GM11168 (cell line): ENCODE data around the gene ARHGEF4.

ENCODE experiments used
- in situ Hi-C: fragments of 300-500 bp; cut with MboI; formaldehyde crosslinking; loops from one replicate; pipeline ENCODE4 v1.12.0; 2022; ENCODE audit warnings: low sequenced_read_pairs; ENCODE audit not compliant: unreplicated experiment

ARHGEF4 gene

DNA sequence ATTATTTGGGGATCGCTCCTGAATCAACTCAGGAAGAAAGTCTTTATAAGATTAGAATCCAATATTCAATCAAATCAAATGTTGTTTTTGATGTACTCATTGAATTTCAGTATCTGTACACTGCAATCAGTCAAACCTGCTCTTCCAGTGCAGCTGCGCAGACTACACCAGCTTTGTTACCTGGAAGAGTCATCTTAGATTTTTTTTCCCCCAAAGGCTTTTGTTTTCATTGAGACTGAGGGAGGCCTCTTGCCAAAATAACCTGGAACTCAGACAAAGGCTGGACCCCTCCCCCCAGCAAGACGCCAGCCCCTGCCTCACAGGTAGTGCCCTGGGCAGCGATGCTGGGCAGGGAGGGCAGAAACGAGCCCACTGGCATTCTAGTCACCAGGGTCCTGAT lies 74.8 kb downstream of the ARHGEF4 start:
- in situ Hi-C loops: no loop called here

DNA sequence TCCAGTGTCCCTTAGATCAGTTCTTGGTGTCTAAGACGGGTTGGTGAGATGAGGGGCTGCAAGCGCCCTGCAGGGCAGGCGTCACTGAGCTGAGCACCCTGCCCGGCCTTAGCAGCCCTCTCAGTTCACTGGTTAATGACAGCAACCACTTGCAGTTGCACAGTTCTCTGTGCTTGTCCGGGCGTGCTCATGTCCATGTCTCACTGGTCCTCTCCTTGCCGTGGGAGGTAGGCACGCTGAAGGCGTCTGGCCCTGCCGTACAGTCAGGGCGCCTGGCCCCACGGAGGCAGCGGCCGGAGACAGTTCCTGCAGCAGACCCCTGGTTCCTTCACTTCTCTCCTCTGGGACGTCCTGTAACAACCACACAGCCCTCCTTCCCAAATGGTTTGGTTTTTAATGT lies 75.3 kb downstream of the ARHGEF4 start:
- in situ Hi-C loops: no loop called here

DNA sequence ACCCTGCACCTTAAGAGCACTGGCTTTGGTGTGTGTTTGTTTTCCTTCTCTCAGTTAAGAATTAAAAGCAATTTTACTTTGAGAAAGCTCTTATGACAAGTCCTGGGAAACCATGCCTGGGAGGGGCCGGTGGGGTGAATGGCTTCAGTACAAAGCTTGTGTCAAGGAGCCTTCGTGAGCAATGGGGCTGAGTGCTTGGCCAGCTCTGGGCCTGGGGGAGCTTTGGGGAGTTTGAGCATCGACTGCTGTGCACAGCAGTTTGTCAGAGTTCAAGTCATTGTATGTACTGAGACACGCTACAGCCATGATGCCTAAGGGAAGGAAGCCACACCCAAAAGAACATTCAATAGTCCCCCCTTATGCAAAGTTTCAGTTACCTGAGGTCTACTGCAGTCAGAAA lies 75.8 kb downstream of the ARHGEF4 start:
- in situ Hi-C loops: no loop called here

DNA sequence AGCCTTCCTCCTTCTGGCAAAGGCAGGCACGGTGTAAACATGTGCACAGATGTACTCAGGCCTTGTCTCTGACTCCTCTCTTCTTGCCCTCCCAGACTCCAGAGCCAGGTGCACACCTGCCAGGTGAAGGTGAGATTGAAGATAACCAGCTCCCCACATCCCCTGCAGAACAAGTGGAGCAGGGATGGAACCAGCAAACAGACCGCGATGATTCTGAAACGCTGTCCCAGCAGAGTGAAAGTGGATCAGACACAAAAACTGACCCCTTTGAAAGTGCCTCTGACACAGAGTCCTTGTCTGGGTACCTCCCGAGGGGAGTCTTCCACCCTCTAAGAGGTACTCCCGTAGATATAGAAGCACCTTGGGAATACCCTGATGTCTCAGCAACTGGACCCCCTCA lies 77.2 kb downstream of the ARHGEF4 start:
- in situ Hi-C loops: no loop called here

DNA sequence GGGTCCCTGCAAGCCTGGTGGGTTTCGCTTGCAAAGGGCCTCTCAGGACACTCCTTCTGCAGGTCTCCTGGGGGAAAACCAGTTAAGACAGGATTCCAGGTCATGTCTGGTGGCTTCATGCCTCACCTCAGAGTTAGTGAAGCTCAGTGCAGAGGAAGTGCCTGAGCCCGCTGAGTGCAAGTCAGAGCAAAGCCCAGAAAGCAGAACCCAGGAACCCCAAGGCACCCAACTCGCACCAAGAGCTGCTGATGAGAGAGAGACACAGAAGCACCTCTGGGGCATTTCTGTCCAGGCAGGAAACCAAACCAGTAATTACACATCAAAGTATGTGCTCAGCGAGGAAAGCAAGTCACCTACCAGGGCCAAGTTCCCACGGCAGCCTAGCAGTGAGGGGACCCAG lies 78.4 kb downstream of the ARHGEF4 start:
- in situ Hi-C loops: no loop called here

DNA sequence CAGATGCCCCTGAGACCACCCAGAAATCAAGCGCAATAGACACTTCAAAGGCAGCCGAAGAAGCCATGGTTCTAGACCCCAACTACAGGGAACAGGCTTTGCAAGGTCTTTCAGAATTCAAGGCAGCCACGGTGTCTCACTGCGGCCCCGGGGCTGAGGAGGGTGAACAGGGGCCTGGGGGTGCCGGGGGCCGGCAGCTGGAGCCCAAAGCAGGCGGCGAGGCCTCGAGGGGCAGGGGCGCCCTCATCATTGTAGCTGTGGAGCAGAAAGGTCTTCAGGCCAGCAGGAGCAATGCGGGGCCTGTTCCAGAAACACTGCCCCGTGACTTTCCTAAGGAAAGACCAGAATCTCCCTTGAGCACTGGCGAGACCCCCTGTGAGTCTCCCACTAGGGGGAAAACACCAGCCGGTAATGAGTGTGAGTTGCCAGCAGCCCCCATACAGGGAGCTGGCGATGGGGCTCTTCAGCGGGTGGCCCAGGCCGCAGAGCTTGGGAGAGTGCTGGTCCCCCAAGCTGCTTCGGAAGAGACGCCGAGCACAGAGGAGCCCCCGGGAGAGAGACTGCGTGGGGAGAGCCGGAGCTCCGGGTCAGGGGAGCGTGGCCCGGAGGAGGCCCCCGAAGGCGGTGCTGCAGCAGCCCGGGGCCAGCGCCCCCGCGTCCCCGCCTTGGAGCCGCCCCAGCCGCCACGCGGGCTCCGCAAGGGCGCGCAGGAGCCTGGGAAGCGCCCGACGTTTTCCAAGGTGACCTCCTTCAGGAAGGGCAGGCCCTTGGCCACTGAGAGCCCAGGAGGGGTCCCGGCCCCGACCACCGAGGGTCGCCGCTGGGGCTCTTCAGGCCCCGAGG lies 79.1 kb downstream of the ARHGEF4 start:
- in situ Hi-C loops: no loop called here

DNA sequence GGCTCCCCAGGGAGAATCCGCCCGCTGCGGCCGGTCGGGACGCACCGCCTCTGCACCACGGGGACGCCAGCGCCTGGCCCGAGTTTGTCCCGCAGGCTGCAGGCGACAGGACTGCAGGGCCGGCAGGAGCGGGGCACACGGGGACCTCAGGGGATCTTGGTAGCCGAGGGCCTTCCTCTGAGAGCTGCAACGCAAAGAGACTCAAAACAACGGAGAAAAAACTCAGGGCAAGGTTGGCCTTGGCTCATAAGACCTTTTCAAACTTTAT lies 79.7 kb downstream of the ARHGEF4 start:
- in situ Hi-C loops: no loop called here

DNA sequence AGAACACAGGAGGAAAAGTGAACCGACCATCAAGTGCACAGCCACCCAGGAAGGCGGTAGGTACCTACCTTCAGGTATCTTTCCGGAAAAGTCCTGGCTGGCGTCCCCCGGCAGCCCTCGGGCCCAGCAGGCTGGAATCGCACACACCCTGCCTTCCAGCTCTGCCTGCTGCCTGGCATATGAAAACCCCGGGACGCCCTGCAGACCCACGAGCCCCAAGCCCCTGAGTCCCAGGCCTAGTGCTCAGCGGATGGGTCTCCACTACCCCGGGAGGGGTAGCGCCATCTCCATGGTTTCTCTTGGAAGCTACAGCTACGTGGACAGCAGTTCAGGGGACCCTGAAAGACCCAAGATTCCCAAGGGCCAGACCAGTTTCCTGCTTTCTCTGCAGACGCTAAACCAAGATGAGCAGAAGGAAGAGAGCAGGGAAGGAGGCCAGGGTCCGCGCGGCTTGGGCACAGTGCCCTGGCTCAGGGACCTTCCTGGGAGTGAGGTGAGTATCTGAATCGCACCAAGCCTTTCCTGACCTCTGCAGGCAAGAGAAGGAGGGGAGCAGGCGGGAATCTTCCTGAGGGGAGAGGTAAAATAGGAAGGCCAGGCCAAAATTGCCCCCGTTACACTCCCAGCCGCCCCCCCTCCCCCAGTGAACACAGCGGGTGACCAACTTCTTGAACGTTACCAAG lies 80.4 kb downstream of the ARHGEF4 start:
- in situ Hi-C loops: no loop called here

DNA sequence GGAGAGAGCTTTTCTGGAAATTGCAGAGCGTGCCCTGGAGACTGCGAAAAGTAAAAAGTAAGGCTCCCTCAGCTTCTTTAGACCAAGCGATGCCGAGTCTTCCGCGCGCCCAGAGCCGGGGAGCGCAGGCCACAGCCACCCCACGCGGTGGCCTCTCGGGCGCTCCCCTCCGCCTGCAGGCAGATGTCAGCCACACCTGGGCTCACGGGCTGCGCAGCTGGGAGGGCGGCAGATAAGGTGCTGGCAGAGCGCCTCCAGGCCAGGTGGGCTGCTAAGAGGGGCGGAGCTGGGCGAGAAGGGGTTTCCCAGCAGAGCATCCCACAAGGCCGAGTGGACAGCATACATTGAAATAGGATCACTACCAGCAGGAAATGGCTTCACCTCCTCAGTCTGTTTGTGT lies 81.7 kb downstream of the ARHGEF4 start:
- in situ Hi-C loops: no loop called here

DNA sequence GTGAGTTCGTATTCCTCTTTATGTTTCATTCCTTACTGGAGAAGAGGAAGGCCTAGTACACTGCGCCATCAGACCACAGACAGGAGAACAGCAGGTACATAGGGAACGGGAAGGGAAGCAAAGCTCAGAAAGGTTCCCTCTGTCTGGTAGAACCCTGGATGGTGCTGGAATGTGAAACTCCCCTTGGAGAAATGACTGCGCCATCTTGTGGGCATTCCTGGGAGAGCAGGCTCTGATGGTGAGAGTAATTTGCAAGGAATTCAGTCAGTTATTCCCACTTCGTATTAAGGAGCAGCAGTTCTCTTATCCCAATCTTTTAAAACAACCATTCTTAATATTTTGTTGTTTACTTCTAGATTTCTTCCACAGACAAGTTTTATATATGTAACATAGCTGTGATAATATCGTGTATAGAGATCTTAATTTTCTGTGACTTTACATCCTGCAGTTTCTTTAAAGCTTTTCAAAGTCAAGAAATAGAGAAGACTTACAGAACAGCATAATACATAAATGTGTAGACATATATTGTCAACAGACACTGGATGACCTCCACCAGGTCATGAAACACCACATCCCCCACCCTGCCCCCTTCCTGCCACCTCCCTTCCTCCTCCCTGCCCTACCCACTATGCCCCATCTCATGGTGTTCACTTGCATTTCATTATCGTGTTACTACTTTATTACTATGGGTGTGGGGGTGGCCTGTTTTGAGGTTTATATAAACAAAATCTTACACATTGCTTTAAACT lies 83.9 kb downstream of the ARHGEF4 start:
- in situ Hi-C loops: no loop called here

DNA sequence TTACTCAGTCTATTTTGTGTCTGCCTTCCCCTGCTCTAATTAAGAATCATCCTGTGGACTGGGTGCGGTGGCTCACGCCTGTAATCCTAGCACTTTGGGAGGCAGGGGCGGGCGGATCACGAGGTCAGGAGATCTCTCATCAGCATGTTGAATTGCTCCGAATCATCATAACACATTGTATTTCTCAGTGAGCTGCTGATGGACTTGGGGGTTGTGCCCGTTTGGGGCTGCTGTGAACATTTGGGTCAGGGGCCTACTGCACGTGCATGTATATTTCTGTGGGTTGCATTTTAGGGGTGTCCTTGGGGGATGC lies 84.4 kb downstream of the ARHGEF4 start:
- in situ Hi-C loops: no loop called here

DNA sequence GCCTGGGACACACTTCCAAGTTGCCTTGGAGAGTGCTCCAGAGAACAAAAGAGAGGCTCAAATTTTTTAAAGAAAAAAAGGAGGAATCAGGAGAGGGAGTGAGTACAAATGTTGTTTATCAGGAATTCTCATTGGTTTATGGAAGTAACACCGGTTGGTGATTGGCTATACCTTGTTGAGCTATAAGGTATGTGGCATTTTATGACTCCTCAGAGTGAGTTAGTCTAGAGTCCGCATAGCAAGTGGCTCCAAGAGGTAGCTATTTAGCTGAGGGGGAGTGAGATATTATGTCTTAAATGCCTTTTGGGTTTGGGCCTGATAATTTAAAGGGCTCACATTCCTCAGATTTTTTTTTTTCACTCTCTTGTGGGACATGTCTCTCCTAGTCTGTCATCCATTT lies 85.7 kb downstream of the ARHGEF4 start:
- in situ Hi-C loops: no loop called here

DNA sequence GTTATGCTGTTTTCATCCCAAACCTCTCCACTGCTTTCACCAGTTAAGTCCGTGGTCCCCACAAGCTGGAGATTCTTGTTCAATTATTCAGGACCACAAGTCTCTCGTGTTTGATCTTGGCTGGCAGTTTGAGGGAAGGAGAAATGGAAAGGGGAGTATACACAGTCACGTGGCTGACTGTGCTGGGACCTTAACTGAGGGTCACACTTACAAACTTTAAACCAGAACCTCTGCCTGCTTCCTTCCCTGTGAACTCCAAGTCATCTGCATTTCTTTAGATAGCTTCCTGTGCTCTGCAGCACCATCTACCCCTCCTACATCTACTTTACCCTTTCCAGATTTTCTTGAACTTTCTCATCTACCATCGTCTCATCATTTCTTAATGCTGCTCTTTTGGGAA lies 91.7 kb downstream of the ARHGEF4 start:
- in situ Hi-C loops: no loop called here

DNA sequence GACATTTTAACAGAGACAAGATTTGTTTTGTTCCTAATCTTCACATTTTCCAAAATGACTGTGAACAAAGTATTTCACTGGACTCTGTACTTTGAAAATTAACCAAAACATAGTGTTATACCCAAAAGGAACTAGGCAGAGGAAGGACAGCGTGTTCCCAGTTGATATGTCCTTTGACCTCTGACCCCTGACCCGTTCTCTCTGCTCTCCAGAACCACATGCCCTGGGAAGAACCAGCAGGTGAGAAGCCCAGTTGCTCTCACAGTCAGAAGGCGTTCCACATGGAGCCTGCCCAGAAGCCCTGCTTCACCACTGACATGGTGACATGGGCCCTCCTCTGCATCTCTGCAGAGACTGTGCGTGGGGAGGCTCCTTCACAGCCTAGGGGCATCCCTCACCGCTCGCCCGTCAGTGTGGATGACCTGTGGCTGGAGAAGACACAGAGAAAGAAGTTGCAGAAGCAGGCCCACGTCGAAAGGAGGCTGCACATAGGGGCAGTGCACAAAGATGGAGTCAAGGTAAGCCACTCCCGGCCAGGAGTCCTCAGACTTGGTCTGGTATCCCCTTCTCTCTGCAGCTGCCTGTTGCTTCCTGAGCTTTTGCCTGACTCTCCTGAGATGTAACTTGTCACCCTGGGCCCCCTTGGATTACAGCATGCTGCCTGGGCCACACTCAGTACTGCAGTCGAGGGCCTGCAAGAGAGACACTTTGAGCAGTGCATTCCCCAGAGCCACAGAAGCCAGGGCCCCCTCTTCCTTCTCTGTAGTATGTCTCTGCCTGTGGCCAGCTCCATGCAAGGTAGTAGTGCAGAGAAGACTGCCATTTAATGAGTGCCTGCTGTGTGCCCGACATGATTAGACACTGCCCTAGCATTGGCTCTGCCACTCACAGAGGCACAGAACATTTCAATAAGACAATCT lies 94.3 kb downstream of the ARHGEF4 start:
- in situ Hi-C loops: no loop called here

DNA sequence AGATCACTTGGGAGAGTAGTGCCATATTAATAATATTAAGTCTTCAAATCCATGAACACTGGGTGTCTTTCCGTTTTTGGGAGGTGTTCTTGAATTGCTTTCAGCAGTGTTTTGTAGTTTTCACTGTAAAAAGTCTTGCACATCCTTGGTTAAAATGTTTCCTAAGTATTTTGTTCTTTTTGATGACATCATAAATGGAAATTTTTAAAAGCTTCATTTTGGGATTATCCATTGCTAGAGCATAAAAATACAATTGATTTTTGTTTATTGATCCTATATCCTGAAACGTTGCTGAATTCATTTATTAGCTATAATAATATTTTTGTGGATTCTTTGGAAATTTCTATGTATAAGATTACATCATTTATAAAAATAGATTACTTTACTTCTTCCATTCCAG lies 96.8 kb downstream of the ARHGEF4 start:
- in situ Hi-C loops: no loop called here

DNA sequence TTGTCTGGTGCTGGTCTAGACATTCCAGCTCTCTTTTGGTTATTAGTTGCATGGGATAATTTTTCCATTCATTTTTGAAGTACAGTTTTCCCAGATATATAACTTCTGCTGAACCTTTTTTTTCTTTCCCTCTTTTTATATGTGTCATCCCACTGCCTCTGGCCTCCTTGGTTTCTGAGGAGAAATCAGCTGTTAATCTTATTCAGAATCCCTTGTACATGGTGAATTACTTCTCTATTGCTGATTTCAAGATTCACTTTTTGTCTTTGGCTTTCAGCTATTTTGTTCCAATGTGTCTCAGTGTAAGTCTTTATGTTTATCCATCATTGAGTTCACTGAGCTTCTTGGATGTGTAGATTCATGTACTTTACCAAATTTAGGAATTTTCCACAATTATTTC lies 99.7 kb downstream of the ARHGEF4 start:
- in situ Hi-C loops: no loop called here

DNA sequence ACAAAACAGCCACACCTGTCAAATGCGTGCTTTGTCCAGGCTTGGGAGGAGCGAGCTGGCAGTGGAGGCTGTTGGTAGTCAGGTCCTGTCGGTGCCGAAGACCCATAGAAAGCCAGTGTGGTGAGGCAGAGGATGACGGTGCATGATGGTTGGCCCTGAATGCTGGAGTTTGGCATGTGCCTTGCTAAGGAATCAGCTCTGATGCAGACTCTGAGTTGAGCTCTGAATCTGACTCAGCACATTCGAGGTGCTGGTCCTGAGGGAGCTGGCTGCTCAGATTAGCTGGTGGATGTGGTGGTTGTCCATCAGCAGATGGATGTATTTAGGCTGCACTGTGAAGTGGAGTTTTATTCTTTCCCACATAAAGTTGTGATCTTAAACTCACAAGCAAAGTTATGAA lies 111.3 kb downstream of the ARHGEF4 start:
- in situ Hi-C loops: no loop called here

DNA sequence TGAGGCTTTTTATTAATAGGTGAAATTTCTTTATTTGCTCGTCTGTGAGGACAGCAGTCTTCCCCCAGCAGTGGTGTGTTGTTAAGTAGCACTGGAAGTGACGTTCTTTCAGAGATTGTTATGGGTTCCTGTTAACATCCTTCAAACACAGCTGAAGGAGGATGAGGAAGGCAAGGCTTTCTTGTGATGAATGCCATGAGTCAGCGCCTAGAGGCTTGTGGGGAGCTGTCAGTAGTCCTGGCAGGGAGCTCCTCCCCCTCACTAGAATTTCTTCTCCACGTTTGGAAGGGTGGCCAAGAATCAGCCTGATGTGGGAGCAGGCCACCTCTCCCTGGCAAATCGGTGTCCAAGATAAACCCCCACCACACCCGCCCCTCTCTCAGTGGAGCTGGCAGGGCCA lies 113.2 kb downstream of the ARHGEF4 start:
- in situ Hi-C loops: no loop called here

DNA sequence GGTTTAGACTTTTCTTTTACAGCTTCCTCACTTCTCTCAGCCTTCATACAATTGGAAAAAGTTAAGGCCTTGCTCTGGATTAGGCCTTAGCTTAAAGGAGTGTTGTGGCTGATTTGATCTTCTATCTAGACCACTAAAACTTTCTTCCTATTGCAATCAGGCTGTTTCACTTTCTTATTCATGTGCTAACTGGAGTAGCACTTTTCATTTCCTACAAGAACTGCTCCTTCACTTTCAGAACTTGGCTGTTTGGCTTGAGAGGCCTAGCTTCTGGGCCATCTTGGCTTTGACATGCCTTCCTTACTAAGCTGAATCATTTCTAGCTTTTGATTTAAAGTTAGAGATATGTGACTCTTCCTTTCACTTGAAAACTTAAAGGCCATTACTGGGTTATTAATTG lies 114.3 kb downstream of the ARHGEF4 start:
- in situ Hi-C loops: no loop called here

DNA sequence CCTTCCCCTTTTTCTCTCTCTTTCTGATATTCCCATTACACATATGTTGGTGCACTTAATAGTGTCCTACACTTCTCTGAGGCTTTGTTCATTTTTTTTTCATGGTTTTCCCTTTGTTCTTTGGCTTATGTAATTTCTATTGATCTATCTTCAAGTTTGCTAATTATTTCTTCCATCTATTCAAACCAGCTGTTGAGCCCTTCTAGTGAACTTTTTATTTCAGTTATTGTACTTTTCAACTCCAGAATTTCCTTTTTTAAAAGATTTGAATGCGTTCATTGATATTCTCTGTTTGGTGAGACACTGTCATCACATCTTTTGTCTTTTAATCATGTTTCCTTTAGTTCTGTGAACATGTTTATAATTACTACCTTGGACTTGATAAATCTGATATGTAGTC lies 118.2 kb downstream of the ARHGEF4 start:
- in situ Hi-C loops: no loop called here

DNA sequence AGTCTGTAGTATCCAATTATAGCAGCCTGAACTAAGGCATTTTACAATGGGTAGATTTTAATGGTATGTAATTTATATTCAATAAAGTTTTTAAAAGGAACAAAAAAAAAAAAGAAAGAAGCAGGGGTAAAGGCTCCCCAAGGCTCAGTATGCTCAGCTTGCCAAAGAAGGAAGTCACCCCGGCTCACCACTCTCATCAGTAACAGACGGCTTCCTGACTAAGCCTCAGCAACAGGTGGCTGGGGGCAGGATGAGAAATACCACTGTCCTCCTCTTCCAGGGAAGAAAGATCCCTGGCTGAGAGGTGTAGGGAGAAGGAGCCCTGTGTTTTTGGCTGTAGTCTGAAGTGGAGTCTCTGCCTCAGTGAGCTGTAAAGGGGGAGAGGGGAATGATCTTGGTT lies 121.2 kb downstream of the ARHGEF4 start:
- in situ Hi-C loops: no loop called here
